Mammary epithelial cell (primary cell): ENCODE results near the gene CRYAB.

Experiments used
- EZH2 ChIP-seq: IDR thresholded peaks from 2 replicates; pipeline ENCODE4 v1.6.1; 2012; ENCODE audit warnings: low read length, inconsistent platforms, borderline replicate concordance
- TF ChIP-seq, protein P1 (sequence below), 2 donors: IDR thresholded peaks in 1 of 2; conservative IDR thresholded peaks in 1 of 2; 2 replicates each; pipeline ENCODE4 v1.5.1; 2011 to 2012; ENCODE audit warnings: inconsistent platforms in 2 of 2, low read length in 2 of 2, mild to moderate bottlenecking in 2 of 2, control low read depth in 1 of 2, low read depth in 1 of 2; ENCODE audit not compliant: insufficient read depth in 1 of 2; ENCODE audit errors: extremely low read depth in 1 of 2

- no peak for TF ChIP-seq EZH2
- TF ChIP-seq, protein P1, sequence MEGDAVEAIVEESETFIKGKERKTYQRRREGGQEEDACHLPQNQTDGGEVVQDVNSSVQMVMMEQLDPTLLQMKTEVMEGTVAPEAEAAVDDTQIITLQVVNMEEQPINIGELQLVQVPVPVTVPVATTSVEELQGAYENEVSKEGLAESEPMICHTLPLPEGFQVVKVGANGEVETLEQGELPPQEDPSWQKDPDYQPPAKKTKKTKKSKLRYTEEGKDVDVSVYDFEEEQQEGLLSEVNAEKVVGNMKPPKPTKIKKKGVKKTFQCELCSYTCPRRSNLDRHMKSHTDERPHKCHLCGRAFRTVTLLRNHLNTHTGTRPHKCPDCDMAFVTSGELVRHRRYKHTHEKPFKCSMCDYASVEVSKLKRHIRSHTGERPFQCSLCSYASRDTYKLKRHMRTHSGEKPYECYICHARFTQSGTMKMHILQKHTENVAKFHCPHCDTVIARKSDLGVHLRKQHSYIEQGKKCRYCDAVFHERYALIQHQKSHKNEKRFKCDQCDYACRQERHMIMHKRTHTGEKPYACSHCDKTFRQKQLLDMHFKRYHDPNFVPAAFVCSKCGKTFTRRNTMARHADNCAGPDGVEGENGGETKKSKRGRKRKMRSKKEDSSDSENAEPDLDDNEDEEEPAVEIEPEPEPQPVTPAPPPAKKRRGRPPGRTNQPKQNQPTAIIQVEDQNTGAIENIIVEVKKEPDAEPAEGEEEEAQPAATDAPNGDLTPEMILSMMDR (conservative IDR thresholded peaks at IDR 0.05 in 1 of 2, IDR thresholded peaks at IDR 0.05 in 1 of 2; ENCODE audit: extremely low read depth in 1 of 2, insufficient read depth in 1 of 2, low read depth in 1 of 2, low read length in 2 of 2): no peak
These were observed 1.7 kb upstream of the CRYAB start for GRCh38 chr11:111913031-111913861.
